DMS 273 (cell line): ENCODE results near the gene SCEL.

Source experiments
- DNase-seq: peaks from one replicate; lab custom pipeline; 2025; ENCODE audit not compliant: unreplicated experiment; lab: John Stamatoyannopoulos, UW

The SCEL gene

GRCh38 chr13:77554069-77554468, 18.6 kb downstream of the SCEL start:
- no peak for DNase-seq

GRCh38 chr13:77555246-77555645, 19.7 kb downstream of the SCEL start:
- DNase-seq, result no peak

GRCh38 chr13:77558016-77558415, 22.5 kb downstream of the SCEL start:
- no peak for DNase-seq

- no peak for DNase-seq
These were observed 27.6 kb downstream of the SCEL start for GRCh38 chr13:77563111-77563510.

- DNase-seq, result peak; percentile 63
These were observed 30.1 kb downstream of the SCEL start for GRCh38 chr13:77565635-77566034.

GRCh38 chr13:77571956-77572355, 36.5 kb downstream of the SCEL start:
- DNase-seq, result no peak

GRCh38 chr13:77574096-77574495, 38.6 kb downstream of the SCEL start:
- peak; percentile 10 for DNase-seq

GRCh38 chr13:77579959-77580358, 44.5 kb downstream of the SCEL start:
- peak; percentile 79 for DNase-seq

- peak; percentile 40 for DNase-seq
These were observed 45.2 kb downstream of the SCEL start for GRCh38 chr13:77580748-77581147.

- DNase-seq, result no peak
These were observed 48.1 kb downstream of the SCEL start for GRCh38 chr13:77583581-77583980.

- peak; percentile 43 for DNase-seq
These were observed 48.6 kb downstream of the SCEL start for GRCh38 chr13:77584106-77584505.

GRCh38 chr13:77595166-77595810, 59.8 kb downstream of the SCEL start:
- DNase-seq, result peak; percentile 50

- DNase-seq, result no peak
These were observed 61.3 kb downstream of the SCEL start for GRCh38 chr13:77596777-77597176.

- DNase-seq, result peak; percentile 86
These were observed 63.8 kb downstream of the SCEL start for GRCh38 chr13:77599351-77599750.

GRCh38 chr13:77600701-77601100, 65.2 kb downstream of the SCEL start:
- no peak for DNase-seq

- no peak for DNase-seq
These were observed 75.6 kb downstream of the SCEL start for GRCh38 chr13:77611068-77611467.

- no peak for DNase-seq
These were observed 80.5 kb downstream of the SCEL start for GRCh38 chr13:77616027-77616426.

- no peak for DNase-seq
These were observed 84.1 kb downstream of the SCEL start for GRCh38 chr13:77619655-77620054.

- no peak for DNase-seq
These were observed 84.6 kb downstream of the SCEL start for GRCh38 chr13:77620138-77620537.

- no peak for DNase-seq
These were observed 88.3 kb downstream of the SCEL start for GRCh38 chr13:77623806-77624205.

GRCh38 chr13:77628170-77628569, 92.7 kb downstream of the SCEL start:
- DNase-seq, result no peak

GRCh38 chr13:77637588-77637987, 102.1 kb downstream of the SCEL start:
- DNase-seq, result peak; percentile 25

- DNase-seq, result no peak
These were observed 114.9 kb downstream of the SCEL start for GRCh38 chr13:77650409-77650808.
